Esophagus muscularis mucosa (tissue), 4 donors: ENCODE results near the gene CARD9. TPM values are rescaled to one million over a fixed set of nuclear protein-coding genes. Genes with fewer than 3 reads are reported as not detected.

Source experiments
- DNase-seq: peaks from one replicate; pipeline ENCODE4 v3.0.0-alpha.2; 2017; ENCODE audit errors: extremely low spot score
- H3K27ac ChIP-seq, 4 donors: fragments of 200-600 bp; sonication (generic); replicated peaks in 1 of 4; 1 replicate in 3 of 4; 2 replicates in 1 of 4; pipeline ENCODE4 v1.5.1; 2016 to 2019; ENCODE audit warnings: mild to moderate bottlenecking in 1 of 4
- H3K27me3 ChIP-seq, 4 donors: fragments of 200-600 bp; sonication (generic); one replicate each; pipeline versions ENCODE4 v1.5.1 to v1.6.0; 2016 to 2019
- H3K36me3 ChIP-seq, 4 donors: fragments of 200-600 bp; sonication (generic); one replicate each; pipeline ENCODE4 v1.5.1; 2016 to 2019
- H3K4me1 ChIP-seq, 4 donors: fragments of 200-600 bp; sonication (generic); one replicate each; pipeline ENCODE4 v1.5.1; 2016 to 2019
- H3K4me3 ChIP-seq, 4 donors: fragments of 200-600 bp; sonication (generic); 1 replicate in 2 of 4; 2 replicates in 2 of 4; pipeline ENCODE4 v1.5.1; 2016 to 2019; ENCODE audit warnings: mild to moderate bottlenecking in 4 of 4, moderate library complexity in 1 of 4
- H3K9me3 ChIP-seq, 4 donors: fragments of 200-600 bp; sonication (generic); 1 replicate in 3 of 4; 2 replicates in 1 of 4; pipeline ENCODE4 v1.5.1; 2016 to 2019
- CTCF ChIP-seq, 3 experiments: fragments of 200-600 bp in 2 of 3; fragments of 450-650 bp in 1 of 3; sonication (generic) in 2 of 3; IDR thresholded peaks; one replicate each; pipeline ENCODE4 v1.5.1; 2017 to 2019; ENCODE audit warnings: antibody characterized with exemption in 3 of 3, mild to moderate bottlenecking in 2 of 3, moderate library complexity in 1 of 3
- EP300 ChIP-seq: sonication (generic); formaldehyde crosslinking; IDR thresholded peaks from one replicate; pipeline ENCODE4 v1.6.1; 2017; ENCODE audit warnings: antibody characterized with exemption
- POLR2A ChIP-seq: fragments of 450-650 bp; IDR thresholded peaks from one replicate; pipeline ENCODE4 v1.6.1; 2017; ENCODE audit warnings: antibody characterized with exemption, moderate library complexity, mild to moderate bottlenecking, low read depth
- POLR2AphosphoS5 ChIP-seq, 2 donors: sonication (generic); formaldehyde crosslinking; IDR thresholded peaks; one replicate each; pipeline ENCODE4 v1.6.1; 2017; ENCODE audit warnings: antibody characterized with exemption in 2 of 2
- WGBS: methylation state at CpG from one replicate; pipeline ENCODE4 v1.1.5; 2018; 5-methylcytosine and 5-hydroxymethylcytosine counted together
- intact Hi-C: fragments of 100-400 bp; cut with DNase I; formaldehyde crosslinking; loops from one replicate; pipeline ENCODE4 v1.15.1; 2023
- total RNA-seq, 4 donors: library from RNA; depleted of rRNA; stranded (reverse); fragments of >200 nt; gene quantifications; one replicate each; pipeline versions ENCODE4 v1.1.0 to v1.2.1, GENCODE V29; 2016

The CARD9 gene
- total RNA-seq, 4 donors from 2014 or later, result 1.2 to 4.2 (median 1.9) TPM

GRCh38 chr9:136327304-136327974, 46.0 kb downstream of the CARD9 start, which contains the start of gene GPSM1:
GPSM1 (plus strand) TSS chr9:136327539; CDS start chr9:136327696, 157 bp downstream.
- TF ChIP-seq EP300 (no peak), CTCF (IDR thresholded peaks at IDR 0.05) (peak in 2 of 3 experiments; percentile 11 to 14), POLR2AphosphoS5 (IDR thresholded peaks at IDR 0.05) (peak; percentile 75 to 82), POLR2A (no peak)
- peak within 1 kb of the TSS; percentile 78 to 90 (median 81) for H3K4me3 ChIP-seq
- H3K36me3 ChIP-seq, result peaks cover 0 to 12% (median 0%) of the 10 kb centered on the region in 4 donors
- DNase-seq, result no peak
- peak within 1 kb of the TSS; percentile 76 to 79 (median 76) for H3K27ac ChIP-seq
- H3K27me3 ChIP-seq, result no peaks in the 10 kb centered on the region
- WGBS, result no CpG with 5 or more reads among the region's 88 CpGs
- H3K9me3 ChIP-seq, result no peaks in the 10 kb centered on the region
- peaks cover 32 to 50% (median 45%) of the 10 kb centered on the region in 4 donors for H3K4me1 ChIP-seq
- intact Hi-C loops, result no loop called here

DNA sequence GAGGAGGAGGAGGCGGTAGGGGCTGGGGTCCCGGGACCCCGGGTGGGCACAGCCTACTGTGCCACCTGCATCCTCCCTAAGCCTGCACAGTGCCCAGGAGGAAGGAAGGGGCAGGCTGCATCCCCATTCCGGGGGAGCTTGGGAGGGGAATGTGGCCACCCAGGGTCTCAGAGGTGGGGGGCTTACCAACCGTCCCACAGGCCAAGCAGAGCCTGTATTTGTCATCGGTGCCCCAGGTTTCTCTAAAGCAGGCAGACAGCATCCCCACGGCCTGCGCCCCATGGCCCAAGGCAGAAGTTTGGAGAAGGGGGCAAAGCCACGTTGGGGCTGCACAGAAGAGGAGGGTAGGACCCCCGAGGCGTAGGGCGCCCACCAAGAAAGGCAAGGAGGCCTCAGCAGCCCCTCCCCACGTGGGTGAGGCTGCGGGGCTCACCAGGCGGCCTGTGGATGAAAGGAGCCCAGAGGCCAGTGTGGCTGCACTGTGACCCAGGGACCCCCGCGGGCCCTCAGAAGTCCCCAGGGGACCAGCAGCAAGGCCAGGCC, 46.6 kb downstream of the CARD9 start:
- WGBS, result 47% methylated on average over 7 of the region's 17 CpGs
- intact Hi-C loops, result no loop called here
- TF ChIP-seq POLR2A, result no peak
- TF ChIP-seq EP300, result no peak
- no peak for TF ChIP-seq CTCF (IDR thresholded peaks at IDR 0.05)
- H3K36me3 ChIP-seq, result peaks cover 0 to 6% (median 0%) of the 10 kb centered on the region in 4 donors
- no peak for DNase-seq
- no peaks in the 10 kb centered on the region for H3K27me3 ChIP-seq
- H3K4me1 ChIP-seq, result peaks cover 32 to 50% (median 45%) of the 10 kb centered on the region in 4 donors
- H3K4me3 ChIP-seq, result peak overlapping the region; percentile 78 to 90 (median 81)
- H3K27ac ChIP-seq, result peak overlapping the region; percentile 76 to 79 (median 76)
- H3K9me3 ChIP-seq, result no peaks in the 10 kb centered on the region

GRCh38 chr9:136326061-136326760, 47.3 kb downstream of the CARD9 start:
- H3K4me3 ChIP-seq, result peak overlapping the region in 2 of 4 donors; percentile 82 to 90
- peaks cover 0 to under 1% (median 0%) of the 10 kb centered on the region in 4 donors for H3K36me3 ChIP-seq
- H3K4me1 ChIP-seq, result peaks cover 32 to 50% (median 45%) of the 10 kb centered on the region in 4 donors
- 33% methylated on average over 17 of the region's 28 CpGs for WGBS
- TF ChIP-seq CTCF (IDR thresholded peaks at IDR 0.05), result no peak
- TF ChIP-seq EP300, result no peak
- TF ChIP-seq POLR2A, result no peak
- TF ChIP-seq POLR2AphosphoS5 (IDR thresholded peaks at IDR 0.05), result no peak
- intact Hi-C loops, result no loop called here
- H3K27ac ChIP-seq, result peak overlapping the region; percentile 76 to 79 (median 76)
- DNase-seq, result no peak
- no peaks in the 10 kb centered on the region for H3K9me3 ChIP-seq
- H3K27me3 ChIP-seq, result no peaks in the 10 kb centered on the region

DNA sequence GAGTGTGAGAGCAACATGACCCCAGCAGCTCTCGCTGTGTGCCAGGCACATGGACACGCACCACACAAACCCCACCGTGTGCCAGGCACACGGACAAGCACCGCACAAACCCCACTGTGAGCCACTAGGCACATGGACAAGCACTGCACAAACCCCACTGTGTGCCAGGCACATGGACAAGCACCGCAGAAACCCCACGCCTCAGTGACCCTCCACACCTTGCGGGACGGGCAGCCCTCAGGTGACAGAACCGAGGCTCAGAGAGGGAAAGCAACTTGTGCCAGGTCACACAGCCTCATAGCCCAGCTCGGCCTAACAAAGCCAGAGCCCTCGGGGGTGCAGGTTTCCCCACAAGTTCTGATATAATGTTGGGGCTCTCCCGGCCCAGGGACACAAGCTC, 48.1 kb downstream of the CARD9 start:
- Histone ChIP-seq H3K4me3 (no peak overlapping the region), H3K27ac (peak overlapping the region in 3 of 4 donors; percentile 76 to 79 (median 77)), H3K4me1 (peaks cover 32 to 47% (median 44%) of the 10 kb centered on the region in 4 donors), H3K9me3 (no peaks in the 10 kb centered on the region), H3K36me3 (no peaks in the 10 kb centered on the region), H3K27me3 (no peaks in the 10 kb centered on the region)
- DNase-seq, result no peak
- intact Hi-C loops, result no loop called here
- no peak for TF ChIP-seq CTCF (IDR thresholded peaks at IDR 0.05)
- 92% methylated on average over 9 of the region's 13 CpGs for WGBS
